ENCODE data around the gene AGPAT2.

DNA sequence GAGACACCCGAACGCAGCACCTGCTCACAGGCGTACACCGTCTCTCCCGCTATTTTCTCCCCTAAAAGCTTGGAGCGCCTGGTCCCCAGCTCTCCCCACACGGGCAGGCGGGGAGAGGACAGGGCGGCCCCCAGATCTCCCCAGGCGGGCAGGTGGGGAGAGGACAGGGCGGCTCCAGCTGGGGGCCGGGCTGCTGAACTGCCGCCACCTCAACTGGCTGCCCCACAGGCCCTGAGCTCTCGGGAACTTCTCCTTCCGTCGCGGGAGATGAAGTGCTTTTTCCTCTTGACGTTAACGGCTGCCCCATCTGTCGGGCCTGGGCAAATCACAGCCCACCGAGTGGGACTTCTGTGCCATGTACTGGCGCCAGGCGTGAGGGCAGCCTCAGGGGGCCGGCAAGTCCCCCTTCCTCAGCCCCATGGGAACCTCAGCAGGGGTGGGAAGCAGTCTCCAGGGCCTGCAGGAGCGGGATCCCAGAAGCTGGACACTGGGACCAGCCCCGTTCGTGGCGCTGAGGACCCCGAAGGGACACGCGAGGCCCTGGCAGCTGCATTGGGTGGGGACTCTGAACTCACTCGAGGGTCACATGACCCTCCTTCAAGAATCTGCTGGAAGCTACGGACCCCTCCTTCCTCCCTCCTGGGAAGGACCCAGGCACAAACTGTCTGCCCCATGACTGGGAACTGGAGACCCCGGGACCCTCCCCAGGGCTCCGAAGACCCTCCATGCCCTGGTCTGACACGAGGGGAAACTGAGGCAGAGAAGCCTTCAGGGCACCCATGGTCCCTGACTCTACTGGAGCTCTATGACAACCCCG lies 30.3 kb downstream of the AGPAT2 start:
- TF ChIP-seq, protein P1, sequence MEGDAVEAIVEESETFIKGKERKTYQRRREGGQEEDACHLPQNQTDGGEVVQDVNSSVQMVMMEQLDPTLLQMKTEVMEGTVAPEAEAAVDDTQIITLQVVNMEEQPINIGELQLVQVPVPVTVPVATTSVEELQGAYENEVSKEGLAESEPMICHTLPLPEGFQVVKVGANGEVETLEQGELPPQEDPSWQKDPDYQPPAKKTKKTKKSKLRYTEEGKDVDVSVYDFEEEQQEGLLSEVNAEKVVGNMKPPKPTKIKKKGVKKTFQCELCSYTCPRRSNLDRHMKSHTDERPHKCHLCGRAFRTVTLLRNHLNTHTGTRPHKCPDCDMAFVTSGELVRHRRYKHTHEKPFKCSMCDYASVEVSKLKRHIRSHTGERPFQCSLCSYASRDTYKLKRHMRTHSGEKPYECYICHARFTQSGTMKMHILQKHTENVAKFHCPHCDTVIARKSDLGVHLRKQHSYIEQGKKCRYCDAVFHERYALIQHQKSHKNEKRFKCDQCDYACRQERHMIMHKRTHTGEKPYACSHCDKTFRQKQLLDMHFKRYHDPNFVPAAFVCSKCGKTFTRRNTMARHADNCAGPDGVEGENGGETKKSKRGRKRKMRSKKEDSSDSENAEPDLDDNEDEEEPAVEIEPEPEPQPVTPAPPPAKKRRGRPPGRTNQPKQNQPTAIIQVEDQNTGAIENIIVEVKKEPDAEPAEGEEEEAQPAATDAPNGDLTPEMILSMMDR (IDR thresholded peaks at IDR 0.05), result no peak
- TF ChIP-seq EP300 (IDR thresholded peaks at IDR 0.05), result no peak
- TF ChIP-seq POLR2A (IDR thresholded peaks at IDR 0.05), result no peak
- TF ChIP-seq POLR2AphosphoS5 (IDR thresholded peaks at IDR 0.05), result no peak

Data from gastroesophageal sphincter (tissue), 3 donors.